ENCODE results near the gene C17orf107. TPM values are rescaled to one million over a fixed set of nuclear protein-coding genes. Genes with fewer than 3 reads are reported as not detected.
"Not testable (repeated sequence)": the region's sequence is repeated elsewhere in the genome, so short reads cannot be mapped to it uniquely, and the experiment has no call there.

Gene C17orf107
- total and polyA plus RNA-seq, 3 donors from 2014 or later: 1.5 to 4.1 (median 2.8) TPM

- H3K4me3 ChIP-seq: peak overlapping the region; percentile 20 to 42
- peak; percentile 54 for DNase-seq
- WGBS, 2 donors: 59% methylated on average over 16 to 48 of the region's 48 CpGs
Observed at GRCh38 chr17:4901648-4902344, 2.5 kb downstream of the C17orf107 start.

DNA sequence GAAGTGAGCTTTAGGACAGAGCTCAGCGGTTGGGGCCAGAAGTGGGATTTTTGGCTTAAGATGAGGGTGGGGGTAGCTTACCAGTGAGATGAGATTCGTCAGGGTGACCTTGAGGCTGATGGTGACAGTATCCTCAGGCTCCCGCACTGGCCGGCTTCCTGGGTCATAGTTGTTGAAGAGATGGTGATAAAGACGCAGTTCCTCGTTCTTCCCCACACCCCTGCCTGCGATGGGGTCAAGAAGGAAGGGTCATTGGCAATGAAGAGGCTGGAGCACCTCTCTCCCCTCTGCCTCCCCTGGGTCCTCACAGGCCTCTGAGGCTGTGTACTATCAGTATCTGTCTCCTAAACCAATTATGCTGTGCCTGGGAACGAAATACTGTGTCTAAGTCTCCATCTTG is 3.2 kb downstream of the C17orf107 start:
- no peaks in the 10 kb centered on the region for H3K9me3 ChIP-seq
- no peak overlapping the region for H3K4me3 ChIP-seq
- no peaks in the 10 kb centered on the region for H3K36me3 ChIP-seq (ENCODE audit: low read depth, missing control alignments)
- no peak for DNase-seq
- 33 to 39% methylated on average over 8 of the region's 8 CpGs for WGBS, 2 donors
- TF ChIP-seq CTCF (IDR thresholded peaks at IDR 0.05) (no peak), POLR2A (IDR thresholded peaks at IDR 0.05) (no peak)
- no peak overlapping the region for H3K27ac ChIP-seq
- H3K4me1 ChIP-seq: peaks cover 8% of the 10 kb centered on the region
- no peaks in the 10 kb centered on the region for H3K27me3 ChIP-seq
- intact Hi-C loops (cut with DNase I; ENCODE audit: low total_unique reads): no loop called here

More at GRCh38 chr17:4901648-4902344, 2.5 kb downstream of the C17orf107 start:
- no peaks in the 10 kb centered on the region for H3K36me3 ChIP-seq (ENCODE audit: low read depth, missing control alignments)
- no peak for TF ChIP-seq POLR2A (IDR thresholded peaks at IDR 0.05)
- TF ChIP-seq CTCF (IDR thresholded peaks at IDR 0.05): no peak
- intact Hi-C loops (cut with DNase I; ENCODE audit: low total_unique reads): no loop called here
- peaks cover 8% of the 10 kb centered on the region for H3K4me1 ChIP-seq
- no peaks in the 10 kb centered on the region for H3K27me3 ChIP-seq
- no peak overlapping the region for H3K27ac ChIP-seq
- no peaks in the 10 kb centered on the region for H3K9me3 ChIP-seq

GRCh38 chr17:4903051-4903818 is 3.9 kb downstream of the C17orf107 start, which contains the start of gene CHRNE:
TSS of gene CHRNE (minus strand) at chr17:4903098. CDS start at chr17:4903063, 35 bp downstream.
- H3K4me3 ChIP-seq: peak within 1 kb of the TSS; percentile 20 to 42
- DNase-seq: peak; percentile 93
- H3K27me3 ChIP-seq: no peaks in the 10 kb centered on the region
- no peaks in the 10 kb centered on the region for H3K9me3 ChIP-seq
- WGBS, 2 donors: 29 to 31% methylated on average over 10 of the region's 10 CpGs
- intact Hi-C loops (cut with DNase I; ENCODE audit: low total_unique reads): no loop called here
- no peaks in the 10 kb centered on the region for H3K36me3 ChIP-seq (ENCODE audit: low read depth, missing control alignments)
- TF ChIP-seq CTCF (IDR thresholded peaks at IDR 0.05) (peak; percentile 57 to 82 (median 80)), POLR2A (IDR thresholded peaks at IDR 0.05) (no peak)
- H3K27ac ChIP-seq: no peak within 1 kb of the TSS
- peaks cover 8% of the 10 kb centered on the region for H3K4me1 ChIP-seq

DNA sequence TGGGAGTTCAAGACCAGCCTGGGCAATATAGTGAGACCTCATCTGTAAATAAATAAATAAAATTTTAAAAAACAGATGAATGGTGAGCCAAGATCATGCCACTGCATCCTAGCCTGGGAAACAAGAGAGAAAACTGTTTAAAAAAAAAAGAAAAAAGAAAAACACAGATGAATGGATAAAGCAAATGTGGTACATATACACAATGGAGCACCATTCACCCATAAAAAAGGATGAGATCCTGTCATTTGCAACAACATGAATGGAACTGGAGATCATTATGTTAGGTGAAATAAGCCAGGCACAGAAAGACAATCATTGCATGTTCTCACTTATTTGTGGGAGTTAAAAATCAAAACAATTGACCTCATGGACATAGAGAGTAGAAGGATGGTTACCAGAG is 7.3 kb downstream of the C17orf107 start:
- H3K36me3 ChIP-seq (ENCODE audit: low read depth, missing control alignments); DNase-seq; H3K27me3 ChIP-seq; H3K9me3 ChIP-seq; intact Hi-C loops (cut with DNase I; ENCODE audit: low total_unique reads); H3K27ac ChIP-seq; H3K4me3 ChIP-seq: not testable (repeated sequence)
- peaks cover 12% of the 10 kb centered on the region for H3K4me1 ChIP-seq

- Histone ChIP-seq H3K4me1 (peaks cover 7% of the 10 kb centered on the region), H3K27ac (no peak overlapping the region), H3K9me3 (no peaks in the 10 kb centered on the region), H3K36me3 (ENCODE audit: low read depth, missing control alignments) (no peaks in the 10 kb centered on the region), H3K4me3 (no peak overlapping the region), H3K27me3 (no peaks in the 10 kb centered on the region)
- TF ChIP-seq POLR2A (IDR thresholded peaks at IDR 0.05): no peak
- TF ChIP-seq CTCF (IDR thresholded peaks at IDR 0.05): no peak
- 57 to 90% methylated on average over 2 to 10 of the region's 10 CpGs for WGBS, 2 donors
- intact Hi-C loops (cut with DNase I; ENCODE audit: low total_unique reads): no loop called here
- DNase-seq: no peak
Observed at GRCh38 chr17:4908301-4908700, 9.0 kb downstream of the C17orf107 start.
